HepG2 (cell line): ENCODE data around the gene CYP46A1.

Source experiments
- CREB1 ChIP-seq, 2 experiments: fragments of 450-650 bp in 1 of 2; IDR thresholded peaks; 2 replicates each; pipeline ENCODE4 v1.6.1; 2016 to 2017; ENCODE audit warnings: control low read depth in 1 of 2, mild to moderate bottlenecking in 1 of 2, missing compliant biosample characterization in 1 of 2, missing genetic modification characterization in 1 of 2
- CTCF ChIP-seq: sonication (generic); formaldehyde crosslinking; IDR thresholded peaks from 2 replicates; pipeline ENCODE4 v1.5.0; 2020; ENCODE audit warnings: mild to moderate bottlenecking, missing genetic modification reagents, moderate library complexity
- ETS1 ChIP-seq: sonication (generic); formaldehyde crosslinking; IDR thresholded peaks from 2 replicates; pipeline ENCODE4 v1.4.0; 2020; ENCODE audit warnings: missing genetic modification reagents
- EZH2 ChIP-seq: conservative IDR thresholded peaks from 2 replicates; pipeline ENCODE4 v1.6.1; 2012; ENCODE audit warnings: mild to moderate bottlenecking, low read depth, low read length, moderate library complexity
- PBX3 ChIP-seq: sonication (generic); formaldehyde crosslinking; IDR thresholded peaks from 2 replicates; pipeline ENCODE4 v1.8.1; 2023; ENCODE audit warnings: missing genetic modification reagents, inconsistent platforms, borderline replicate concordance
- PREB ChIP-seq: sonication (generic); formaldehyde crosslinking; IDR thresholded peaks from 2 replicates; pipeline ENCODE4 v1.4.0; 2020; ENCODE audit warnings: missing genetic modification reagents
- RAD21 ChIP-seq: fragments of 450-650 bp; formaldehyde crosslinking; IDR thresholded peaks from 2 replicates; pipeline ENCODE4 v1.5.0; 2020; ENCODE audit warnings: mild to moderate bottlenecking
- RBFOX2 ChIP-seq: fragments of 200-400 bp; formaldehyde crosslinking; IDR thresholded peaks from 2 replicates; pipeline ENCODE4 v1.6.1; 2017; ENCODE audit warnings: low read depth, mild to moderate bottlenecking, low read length
- REST ChIP-seq, 2 experiments: IDR thresholded peaks; 2 replicates each; pipeline ENCODE4 v1.6.1; 2011 to 2012; ENCODE audit warnings: low read length in 2 of 2, borderline replicate concordance in 1 of 2, low read depth in 1 of 2, mild to moderate bottlenecking in 1 of 2, moderate library complexity in 1 of 2
- SNRNP70 ChIP-seq: fragments of 200-400 bp; formaldehyde crosslinking; IDR thresholded peaks from 2 replicates; pipeline ENCODE4 v1.6.1; 2017; ENCODE audit warnings: mild to moderate bottlenecking, low read depth, low read length, moderate library complexity
- ZBTB33 ChIP-seq: sonication (generic); formaldehyde crosslinking; IDR thresholded peaks from 2 replicates; pipeline ENCODE4 v1.4.0; 2020; ENCODE audit warnings: missing genetic modification reagents

GRCh38 chr14:99740411-99740810 is 56.3 kb downstream of the CYP46A1 start:
- TF ChIP-seq REST (IDR thresholded peaks at IDR 0.05; ENCODE audit: borderline replicate concordance in 1 of 2, low read depth in 1 of 2, low read length in 2 of 2) (no peak), SNRNP70 (no peak), EZH2 (no peak), RAD21 (CRISPR knock-in tag) (no peak), CTCF (no peak), PBX3 (CRISPR knock-in tag) (no peak), ETS1 (CRISPR knock-in tag) (no peak), RBFOX2 (no peak), ZBTB33 (CRISPR knock-in tag) (no peak), PREB (CRISPR knock-in tag) (no peak), CREB1 (IDR thresholded peaks at IDR 0.05) (no peak), CREB1 (CRISPR knock-in tag; IDR thresholded peaks at IDR 0.05) (no peak)
